ENCODE results near the gene TPPP.

The TPPP gene

GRCh38 chr5:647727-648126, 45.4 kb downstream of the TPPP start:
- no peak for DNase-seq (ENCODE audit: extremely low read depth in 1 of 2, low read depth in 1 of 2)

DNA sequence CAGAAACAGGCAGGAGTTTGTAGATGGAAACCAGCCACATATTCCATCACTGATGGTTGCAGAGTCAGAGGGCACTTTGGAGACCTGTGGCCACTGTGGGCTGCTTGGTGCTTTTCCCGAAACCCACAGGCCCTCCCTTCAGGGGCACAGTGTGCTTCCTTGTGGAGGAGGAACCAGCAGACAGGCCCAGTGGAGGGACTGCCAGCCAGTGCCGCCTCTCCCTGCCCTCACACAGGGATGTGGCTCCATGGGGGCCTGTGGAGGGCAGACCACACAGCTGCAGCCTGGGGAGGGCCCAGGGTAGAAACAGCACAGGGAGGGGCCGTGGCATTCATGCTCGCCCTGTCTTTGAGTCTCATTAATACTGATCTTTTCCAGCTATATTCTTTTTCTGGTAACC, 45.8 kb downstream of the TPPP start:
- DNase-seq (ENCODE audit: extremely low read depth in 1 of 2, low read depth in 1 of 2): no peak

DNA sequence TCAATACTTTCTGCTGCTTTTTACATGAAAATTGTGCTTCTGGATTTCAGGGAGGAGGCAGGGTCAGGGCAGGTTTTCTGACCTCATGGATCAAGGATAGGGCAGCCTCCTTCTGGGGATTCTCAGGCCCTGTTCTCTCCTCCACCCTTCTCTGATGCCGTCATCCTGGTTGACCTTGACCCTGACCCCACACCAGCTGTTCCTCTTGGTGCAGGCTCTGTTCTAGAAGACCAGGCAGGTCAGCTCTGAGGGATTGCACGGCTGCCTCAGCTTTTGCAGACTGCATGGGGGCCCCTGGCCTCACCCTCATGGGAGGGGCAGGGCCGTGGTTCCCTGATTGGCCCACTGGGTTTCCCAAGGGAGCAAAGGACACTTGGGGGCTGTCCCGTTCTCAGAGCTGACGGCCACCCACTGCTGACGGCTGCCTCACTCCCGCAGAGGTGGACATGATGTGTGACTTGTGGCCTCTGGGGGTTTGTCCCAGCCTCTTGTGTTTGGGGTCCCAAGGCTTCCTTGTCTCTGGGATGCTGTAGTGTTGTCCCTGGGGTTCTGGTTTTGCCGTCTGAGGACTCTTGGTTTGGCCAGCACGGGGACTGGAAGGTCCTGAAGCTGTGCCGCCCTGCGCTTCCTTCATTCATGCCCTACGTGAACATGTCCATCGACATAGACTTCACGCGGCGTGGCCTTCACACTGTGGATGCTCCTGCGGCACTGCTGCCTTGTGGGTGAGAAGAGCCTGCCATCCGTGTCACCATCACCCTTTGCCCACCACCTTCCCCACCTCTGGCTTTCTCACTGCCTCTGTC, 46.6 kb downstream of the TPPP start:
- no peak for DNase-seq (ENCODE audit: extremely low read depth in 1 of 2, low read depth in 1 of 2)

- no peak for DNase-seq (ENCODE audit: extremely low read depth in 1 of 2, low read depth in 1 of 2)
Measured at GRCh38 chr5:645421-645820, 47.7 kb downstream of the TPPP start.

DNA sequence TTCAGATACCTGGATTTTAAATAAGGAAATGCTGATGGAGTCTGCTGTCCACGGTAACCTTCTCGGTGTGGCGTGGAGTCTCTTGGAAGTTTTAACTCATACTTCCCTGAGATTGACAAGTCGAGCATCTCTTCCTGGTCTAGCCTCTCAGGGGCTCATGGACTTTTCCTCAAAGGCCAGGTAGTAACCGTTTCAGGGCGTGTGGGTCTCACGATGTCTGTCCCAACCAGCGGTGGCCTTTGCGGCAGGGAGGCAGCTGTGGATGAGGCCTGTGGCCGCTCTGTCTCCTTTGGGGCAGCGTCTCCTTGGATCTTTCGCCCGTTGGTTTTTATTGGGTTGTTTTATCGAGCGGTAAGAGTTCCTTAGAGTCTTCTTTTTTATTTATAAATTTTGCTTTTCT, 48.2 kb downstream of the TPPP start:
- DNase-seq (ENCODE audit: extremely low read depth in 1 of 2, low read depth in 1 of 2): no peak

GRCh38 chr5:644509-644908, 48.6 kb downstream of the TPPP start:
- DNase-seq (ENCODE audit: extremely low read depth in 1 of 2, low read depth in 1 of 2): no peak

DNA sequence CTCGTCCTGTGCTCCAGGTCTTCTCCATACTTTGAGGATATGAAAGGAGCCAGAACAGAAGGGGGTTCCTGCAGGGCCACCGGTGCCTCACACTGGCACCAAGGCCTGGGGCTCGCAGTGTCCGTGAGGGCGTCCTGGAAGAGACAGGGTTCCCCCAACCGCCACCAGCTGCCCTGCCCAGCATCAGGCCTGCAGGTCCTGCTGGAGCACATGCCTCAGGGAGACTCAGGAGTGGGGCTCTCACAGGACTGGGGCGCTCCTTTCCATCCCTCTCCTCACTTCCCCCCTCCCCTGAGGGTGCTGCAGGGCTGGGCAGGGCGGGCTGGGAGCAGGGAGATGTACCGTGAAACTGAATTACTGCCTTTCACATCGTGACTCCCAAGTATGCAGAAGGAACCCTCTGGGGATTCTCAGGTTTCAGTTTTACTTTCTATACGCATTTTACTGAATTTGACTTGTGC, 49.3 kb downstream of the TPPP start:
- no peak for DNase-seq (ENCODE audit: extremely low read depth in 1 of 2, low read depth in 1 of 2)

DNA sequence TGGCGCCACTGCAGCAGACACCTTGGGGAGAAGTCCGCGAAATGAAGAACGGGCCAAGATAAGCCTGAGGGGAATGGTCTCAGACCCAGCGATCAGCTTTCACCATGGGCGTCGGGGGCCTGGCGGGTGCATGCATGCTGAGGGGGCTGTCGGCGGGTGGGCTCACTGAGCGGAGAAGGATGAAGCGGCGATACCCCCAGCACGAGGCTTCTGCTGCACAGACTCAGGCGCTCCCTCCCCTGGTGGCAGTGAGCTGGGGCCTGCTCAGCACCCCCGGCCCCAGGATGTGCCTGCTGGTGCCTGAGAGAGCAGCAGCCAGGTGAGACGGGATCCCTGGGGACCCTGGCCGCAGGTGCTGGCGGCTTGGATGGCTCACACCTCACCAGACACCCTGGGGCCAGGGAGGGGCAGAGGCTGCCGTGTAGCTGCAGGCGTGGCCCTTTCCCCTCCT, 49.8 kb downstream of the TPPP start:
- DNase-seq (ENCODE audit: extremely low read depth in 1 of 2, low read depth in 1 of 2): no peak

GRCh38 chr5:642481-642880, 50.7 kb downstream of the TPPP start:
- DNase-seq (ENCODE audit: extremely low read depth in 1 of 2, low read depth in 1 of 2): no peak

- no peak for DNase-seq (ENCODE audit: extremely low read depth in 1 of 2, low read depth in 1 of 2)
Measured at GRCh38 chr5:641331-641765, 51.8 kb downstream of the TPPP start.

DNA sequence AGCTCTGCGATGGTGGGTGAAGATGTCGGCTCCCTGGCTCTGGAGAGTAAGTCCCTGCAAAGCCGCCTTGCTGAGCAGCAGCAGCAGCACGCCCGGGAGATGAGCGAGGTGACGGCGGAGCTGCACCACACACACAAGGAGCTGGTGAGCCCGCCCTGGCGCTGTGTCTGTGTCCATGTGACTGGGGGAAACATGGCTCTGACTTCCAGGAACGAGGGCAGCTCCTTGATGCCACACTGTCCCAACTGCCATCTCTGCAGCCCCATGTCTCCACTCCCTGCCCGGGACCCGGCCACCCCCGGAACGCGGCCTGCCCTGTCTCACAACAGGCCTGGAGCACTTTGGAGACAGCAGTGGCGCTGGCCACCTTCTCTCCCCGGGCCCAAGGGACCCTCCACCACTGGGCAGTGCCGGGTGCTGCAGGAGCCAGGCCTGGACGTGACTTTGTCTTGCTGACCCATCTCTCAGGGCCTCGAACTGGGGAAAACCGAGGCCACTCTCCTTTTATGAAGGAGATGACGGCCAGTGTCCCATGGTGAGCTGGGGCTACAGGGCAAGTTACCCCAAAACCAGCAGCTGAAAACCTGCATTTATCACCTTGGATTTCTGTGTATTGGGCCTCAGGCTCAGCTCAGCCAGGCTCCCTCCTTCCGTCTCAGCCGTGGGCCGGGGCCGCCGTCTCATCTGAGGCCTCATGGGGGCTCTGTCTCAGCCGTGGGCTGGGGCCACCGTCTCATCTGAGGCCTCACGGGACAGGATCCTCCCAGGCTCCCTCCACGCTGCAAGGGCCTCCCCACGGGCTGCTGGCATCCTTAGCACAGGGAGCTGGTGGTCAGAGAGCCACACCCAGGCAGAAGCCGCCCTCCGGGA, 52.5 kb downstream of the TPPP start:
- DNase-seq (ENCODE audit: extremely low read depth in 1 of 2, low read depth in 1 of 2): no peak

- no peak for DNase-seq (ENCODE audit: extremely low read depth in 1 of 2, low read depth in 1 of 2)
Measured at GRCh38 chr5:639584-640213, 53.5 kb downstream of the TPPP start.

GRCh38 chr5:639253-639530, 54.0 kb downstream of the TPPP start:
- DNase-seq (ENCODE audit: extremely low read depth in 1 of 2, low read depth in 1 of 2): no peak

DNA sequence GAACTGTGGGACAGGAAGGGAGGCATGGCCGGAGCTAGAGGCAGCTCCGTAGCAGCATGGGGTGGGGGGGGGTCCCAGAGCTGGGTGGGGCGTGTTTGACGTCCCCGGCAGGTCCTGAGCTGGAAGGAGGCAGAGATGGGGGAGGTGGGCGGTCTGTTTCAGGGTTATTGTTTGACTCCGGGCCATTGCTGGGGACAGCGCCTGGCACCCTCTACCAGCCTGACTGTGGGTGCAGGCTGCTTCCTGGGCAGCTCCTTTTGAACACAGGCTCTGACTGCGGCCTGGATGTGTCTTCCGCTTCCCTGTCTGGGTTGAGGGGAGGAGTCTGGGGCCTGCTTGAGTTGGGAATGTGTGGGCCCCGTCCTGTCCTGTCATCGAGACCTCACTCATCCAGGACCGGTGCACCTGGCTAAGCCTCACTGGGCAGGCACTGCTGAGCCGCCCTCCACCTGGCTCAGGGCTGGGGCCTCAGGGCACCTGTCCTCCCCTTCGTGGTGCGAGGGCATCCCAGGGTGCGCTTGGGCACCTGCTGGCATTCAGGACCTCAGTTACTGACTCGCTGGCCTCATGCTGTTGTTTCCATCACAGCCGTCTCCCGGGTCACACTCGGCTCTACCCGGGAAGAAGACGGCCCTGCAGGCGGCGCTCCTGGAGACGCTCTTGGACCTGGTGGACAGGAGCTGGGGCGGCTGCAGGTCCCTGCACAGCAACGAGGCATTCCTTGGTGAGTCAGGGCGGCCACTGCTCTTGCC, 54.5 kb downstream of the TPPP start:
- DNase-seq (ENCODE audit: extremely low read depth in 1 of 2, low read depth in 1 of 2): no peak

GRCh38 chr5:637581-638450, 55.3 kb downstream of the TPPP start:
- no peak for DNase-seq (ENCODE audit: extremely low read depth in 1 of 2, low read depth in 1 of 2)

DNA sequence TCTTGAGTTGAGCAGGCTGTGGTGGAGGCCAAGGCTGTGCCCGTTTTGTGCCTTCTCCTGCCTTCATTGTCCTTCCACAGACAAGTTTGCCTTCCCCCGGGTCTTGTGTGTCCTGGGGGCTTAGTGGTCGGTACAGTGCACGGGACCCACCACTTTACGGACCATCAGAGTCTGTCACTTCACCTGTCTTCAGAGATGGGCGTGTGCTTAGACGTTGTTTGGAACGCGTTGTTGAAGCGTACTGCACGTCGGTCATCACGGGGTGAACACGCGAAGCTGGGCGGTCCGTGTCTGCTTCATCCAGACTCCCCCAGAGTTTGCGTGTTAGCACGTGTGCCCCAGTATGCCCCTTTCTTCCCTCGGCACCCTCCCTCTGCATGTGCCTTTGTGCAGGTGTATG, 56.2 kb downstream of the TPPP start:
- DNase-seq (ENCODE audit: extremely low read depth in 1 of 2, low read depth in 1 of 2): no peak

GRCh38 chr5:635306-636055, 57.7 kb downstream of the TPPP start:
- DNase-seq (ENCODE audit: extremely low read depth in 1 of 2, low read depth in 1 of 2): no peak

- no peak for DNase-seq (ENCODE audit: extremely low read depth in 1 of 2, low read depth in 1 of 2)
Measured at GRCh38 chr5:634191-634590, 59.0 kb downstream of the TPPP start.

DNA sequence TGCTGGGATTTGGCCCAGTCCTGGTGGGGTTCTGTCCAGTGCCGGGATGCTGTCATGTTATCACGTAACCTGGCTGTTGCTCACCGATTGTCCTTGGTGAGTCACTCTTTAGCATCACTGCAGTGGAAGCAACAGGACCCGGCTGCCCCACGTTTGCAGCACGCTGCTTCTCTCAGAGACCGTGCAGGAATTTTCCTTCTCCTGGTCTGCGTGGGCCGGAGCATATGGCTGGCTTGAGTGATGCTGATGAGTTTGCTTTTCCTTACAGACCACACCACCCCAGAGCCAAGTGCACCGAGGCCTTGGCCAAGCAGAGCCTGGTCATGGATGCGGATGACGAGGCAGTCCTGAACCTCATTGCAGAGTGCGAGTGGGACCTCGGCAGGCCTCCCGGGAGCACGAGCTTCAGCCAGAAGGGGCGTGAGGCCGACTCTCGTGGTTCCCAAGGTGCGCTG, 59.6 kb downstream of the TPPP start:
- DNase-seq (ENCODE audit: extremely low read depth in 1 of 2, low read depth in 1 of 2): no peak

Measured in activated CD8-positive, alpha-beta memory T cell treated with anti-CD3 and anti-CD28 coated beads for 1 hour (primary cell).